Vagina (tissue), 2 donors: ENCODE data around the gene HSD11B2.

Experiments
- CTCF ChIP-seq, 3 experiments: fragments of 450-650 bp in 2 of 3; fragments of 200-600 bp in 1 of 3; sonication (generic) in 1 of 3; IDR thresholded peaks; one replicate each; pipeline ENCODE4 v1.5.1; 2017 to 2019; ENCODE audit warnings: antibody characterized with exemption in 3 of 3, mild to moderate bottlenecking in 2 of 3, moderate library complexity in 2 of 3
- POLR2A ChIP-seq, 2 donors: fragments of 450-650 bp; IDR thresholded peaks; one replicate each; pipeline ENCODE4 v1.6.1; 2017; ENCODE audit warnings: antibody characterized with exemption in 2 of 2, mild to moderate bottlenecking in 2 of 2, moderate library complexity in 2 of 2

GRCh38 chr16:67464565-67464964 lies 33.6 kb downstream of the HSD11B2 start:
- TF ChIP-seq CTCF (IDR thresholded peaks at IDR 0.05) (no peak), POLR2A (IDR thresholded peaks at IDR 0.05) (no peak)
